Loucy (cell line): ENCODE results near the gene SRGAP1.
A peak's percentile ranks its signal among the peaks of the same experiment; 100 is the strongest.

Experiments
- H2AFZ ChIP-seq: fragments of 200-600 bp; sonication (generic); 2 replicates; pipeline ENCODE4 v1.6.0; 2016; ENCODE audit warnings: antibody characterized with exemption, mild to moderate bottlenecking, low read length, moderate library complexity
- H3F3A ChIP-seq: fragments of 200-600 bp; 2 replicates; pipeline ENCODE4 v1.6.0; 2016; ENCODE audit warnings: antibody characterized with exemption, low read depth, mild to moderate bottlenecking
- H3K27me3 ChIP-seq: fragments of 200-600 bp; sonication (generic); 2 replicates; pipeline ENCODE4 v1.6.1; 2014; ENCODE audit warnings: low read length, mild to moderate bottlenecking; ENCODE audit not compliant: insufficient read depth, poor library complexity, severe bottlenecking
- H3K36me3 ChIP-seq: fragments of 200-600 bp; sonication (generic); 2 replicates; pipeline ENCODE4 v1.6.1; 2016; ENCODE audit warnings: low read length; ENCODE audit not compliant: insufficient read depth
- H3K4me1 ChIP-seq: fragments of 200-600 bp; sonication (generic); 2 replicates; pipeline ENCODE4 v1.5.1; 2014; ENCODE audit warnings: low read length, mild to moderate bottlenecking; ENCODE audit not compliant: insufficient read depth, poor library complexity, severe bottlenecking
- H3K4me2 ChIP-seq: fragments of 200-600 bp; sonication (generic); 2 replicates; pipeline ENCODE4 v1.6.0; 2014; ENCODE audit warnings: antibody characterized with exemption, low read length, low read depth, mild to moderate bottlenecking; ENCODE audit not compliant: poor library complexity, severe bottlenecking
- H3K4me3 ChIP-seq: fragments of 200-600 bp; sonication (generic); 2 replicates; pipeline ENCODE4 v1.5.1; 2014; ENCODE audit warnings: low read length, mild to moderate bottlenecking, mixed read lengths; ENCODE audit not compliant: poor library complexity, severe bottlenecking
- H3K79me2 ChIP-seq: fragments of 200-600 bp; sonication (generic); 2 replicates; pipeline ENCODE4 v1.6.1; 2014; ENCODE audit warnings: low read length; ENCODE audit not compliant: insufficient read depth
- H3K9ac ChIP-seq: fragments of 200-600 bp; sonication (generic); 2 replicates; pipeline ENCODE4 v1.6.0; 2014; ENCODE audit warnings: mild to moderate bottlenecking, low read depth, low read length, moderate library complexity; ENCODE audit not compliant: poor library complexity, severe bottlenecking
- H3K9me2 ChIP-seq: fragments of 200-600 bp; sonication (generic); replicated peaks from 2 replicates; pipeline ENCODE4 v1.6.1; 2016; ENCODE audit warnings: low read depth, low read length, mixed read lengths
- H3K9me3 ChIP-seq: fragments of 200-600 bp; sonication (generic); 2 replicates; pipeline ENCODE4 v1.6.1; 2014; ENCODE audit warnings: mild to moderate bottlenecking, antibody characterized with exemption, low read length, low read depth; ENCODE audit not compliant: insufficient read depth
- H4K20me1 ChIP-seq: fragments of 200-600 bp; sonication (generic); 2 replicates; pipeline ENCODE4 v1.6.0; 2014; ENCODE audit warnings: antibody characterized with exemption, low read length, mild to moderate bottlenecking; ENCODE audit not compliant: insufficient read depth, poor library complexity, severe bottlenecking
- EZH2phosphoT487 ChIP-seq: fragments of 200-600 bp; IDR thresholded peaks from 2 replicates; pipeline ENCODE4 v1.6.1; 2018; ENCODE audit warnings: antibody characterized with exemption, mild to moderate bottlenecking, moderate library complexity, borderline replicate concordance
- TF ChIP-seq, protein P1 (sequence below): fragments of 200-600 bp; sonication (generic); conservative IDR thresholded peaks from 2 replicates; pipeline ENCODE4 v1.5.1; 2014; ENCODE audit warnings: mild to moderate bottlenecking, antibody characterized with exemption, low read length

The SRGAP1 gene

GRCh38 chr12:63811755-63812154 lies 32.7 kb upstream of the SRGAP1 start:
- H3K27me3 ChIP-seq = no peaks in the 10 kb centered on the region
- H4K20me1 ChIP-seq = no peaks in the 10 kb centered on the region
- H3F3A ChIP-seq = no peaks in the 10 kb centered on the region
- H3K36me3 ChIP-seq = no peaks in the 10 kb centered on the region
- no peaks in the 10 kb centered on the region for H3K9me3 ChIP-seq
- no peaks in the 10 kb centered on the region for H3K79me2 ChIP-seq
- no peak overlapping the region for H3K4me3 ChIP-seq
- peaks cover 20% of the 10 kb centered on the region for H3K4me1 ChIP-seq
- no peak overlapping the region for H3K9ac ChIP-seq
- H3K4me2 ChIP-seq = no peak overlapping the region
- no peak for TF ChIP-seq EZH2phosphoT487
- TF ChIP-seq, protein P1, sequence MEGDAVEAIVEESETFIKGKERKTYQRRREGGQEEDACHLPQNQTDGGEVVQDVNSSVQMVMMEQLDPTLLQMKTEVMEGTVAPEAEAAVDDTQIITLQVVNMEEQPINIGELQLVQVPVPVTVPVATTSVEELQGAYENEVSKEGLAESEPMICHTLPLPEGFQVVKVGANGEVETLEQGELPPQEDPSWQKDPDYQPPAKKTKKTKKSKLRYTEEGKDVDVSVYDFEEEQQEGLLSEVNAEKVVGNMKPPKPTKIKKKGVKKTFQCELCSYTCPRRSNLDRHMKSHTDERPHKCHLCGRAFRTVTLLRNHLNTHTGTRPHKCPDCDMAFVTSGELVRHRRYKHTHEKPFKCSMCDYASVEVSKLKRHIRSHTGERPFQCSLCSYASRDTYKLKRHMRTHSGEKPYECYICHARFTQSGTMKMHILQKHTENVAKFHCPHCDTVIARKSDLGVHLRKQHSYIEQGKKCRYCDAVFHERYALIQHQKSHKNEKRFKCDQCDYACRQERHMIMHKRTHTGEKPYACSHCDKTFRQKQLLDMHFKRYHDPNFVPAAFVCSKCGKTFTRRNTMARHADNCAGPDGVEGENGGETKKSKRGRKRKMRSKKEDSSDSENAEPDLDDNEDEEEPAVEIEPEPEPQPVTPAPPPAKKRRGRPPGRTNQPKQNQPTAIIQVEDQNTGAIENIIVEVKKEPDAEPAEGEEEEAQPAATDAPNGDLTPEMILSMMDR = no peak
- no peaks in the 10 kb centered on the region for H3K9me2 ChIP-seq
- no peak overlapping the region for H2AFZ ChIP-seq

GRCh38 chr12:63814146-63814772 lies 30.2 kb upstream of the SRGAP1 start:
- peak overlapping the region; percentile 63 for H2AFZ ChIP-seq
- TF ChIP-seq, protein P1 = no peak
- no peak for TF ChIP-seq EZH2phosphoT487
- no peaks in the 10 kb centered on the region for H3K9me3 ChIP-seq
- H3K4me1 ChIP-seq = peaks cover 20% of the 10 kb centered on the region
- no peaks in the 10 kb centered on the region for H3K27me3 ChIP-seq
- no peaks in the 10 kb centered on the region for H3K9me2 ChIP-seq
- no peak overlapping the region for H3K9ac ChIP-seq
- H3K79me2 ChIP-seq = no peaks in the 10 kb centered on the region
- H3K36me3 ChIP-seq = no peaks in the 10 kb centered on the region
- peak overlapping the region; percentile 25 for H3K4me2 ChIP-seq
- no peaks in the 10 kb centered on the region for H3F3A ChIP-seq
- no peaks in the 10 kb centered on the region for H4K20me1 ChIP-seq
- H3K4me3 ChIP-seq = no peak overlapping the region

- Histone ChIP-seq H3K9ac (no peak overlapping the region), H3K9me3 (no peaks in the 10 kb centered on the region), H3K36me3 (no peaks in the 10 kb centered on the region), H3K9me2 (no peaks in the 10 kb centered on the region), H3K4me3 (no peak overlapping the region), H4K20me1 (no peaks in the 10 kb centered on the region), H3K4me2 (no peak overlapping the region), H3F3A (no peaks in the 10 kb centered on the region), H2AFZ (no peak overlapping the region), H3K4me1 (peaks cover 20% of the 10 kb centered on the region), H3K79me2 (no peaks in the 10 kb centered on the region), H3K27me3 (no peaks in the 10 kb centered on the region)
- TF ChIP-seq, protein P1 = no peak
- no peak for TF ChIP-seq EZH2phosphoT487
These were observed 29.0 kb upstream of the SRGAP1 start for GRCh38 chr12:63815482-63815852.
